Measurements from ENCODE around the gene ANKRD53.

Gene ANKRD53

DNA sequence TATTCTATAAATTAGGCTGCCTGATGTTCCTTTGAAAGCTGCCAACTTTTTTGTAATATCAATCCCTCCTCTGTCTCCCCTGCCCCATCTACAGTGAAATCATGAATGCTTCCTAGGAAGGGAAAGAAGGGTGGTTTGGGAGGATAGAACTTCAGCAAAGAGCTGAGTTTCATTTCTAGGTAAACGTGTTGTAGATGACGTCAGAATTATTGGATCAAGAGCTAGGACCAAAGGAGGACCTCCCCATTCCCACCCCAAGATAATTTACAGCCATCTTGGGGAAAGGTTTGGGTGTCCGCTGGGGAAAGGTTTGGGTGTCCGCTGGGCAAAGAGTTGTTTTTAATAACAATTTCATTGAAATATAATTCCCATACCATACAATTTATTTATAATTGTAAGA, 11.2 kb upstream of the ANKRD53 start:
- no peak for DNase-seq

DNA sequence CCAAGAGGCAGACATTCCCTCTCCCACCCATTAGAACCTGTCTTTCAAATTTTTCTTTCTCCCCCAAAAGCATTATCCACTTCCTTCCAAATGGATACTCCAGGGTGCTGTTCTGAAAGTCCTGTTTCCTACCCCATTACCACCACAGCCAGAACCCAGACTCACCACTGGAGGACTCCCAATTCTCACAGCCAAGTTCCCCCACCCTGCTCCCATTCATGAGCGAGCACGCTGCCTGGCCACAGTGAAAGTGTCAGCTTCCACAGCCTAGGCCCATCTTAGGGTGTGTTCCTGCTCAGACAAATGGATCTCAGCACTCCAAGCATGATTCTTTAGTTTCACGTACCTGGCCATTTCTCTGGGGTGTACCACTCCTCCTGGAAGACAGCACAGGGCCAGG, 3.8 kb upstream of the ANKRD53 start:
- no peak for DNase-seq

DNA sequence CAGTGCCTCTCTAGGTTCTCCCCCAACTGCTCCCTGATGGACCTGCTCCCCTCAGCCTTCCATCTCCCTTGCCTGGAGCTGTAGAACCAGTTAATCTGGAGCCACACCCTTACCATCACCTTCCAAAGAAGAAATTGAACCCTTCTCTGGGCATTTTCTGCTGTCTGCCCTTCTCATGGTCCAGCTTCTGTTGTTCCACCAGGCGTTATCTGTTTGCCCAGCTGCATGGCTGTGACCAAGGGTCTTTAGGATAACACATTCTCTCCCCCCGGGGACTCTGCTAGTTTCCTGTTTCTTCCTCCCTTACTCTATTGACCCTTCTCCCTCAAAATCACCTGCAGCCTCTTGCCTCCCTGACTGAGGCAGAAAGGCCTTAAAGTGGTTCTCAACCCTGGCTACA, 3.2 kb upstream of the ANKRD53 start:
- DNase-seq, result no peak

DNA sequence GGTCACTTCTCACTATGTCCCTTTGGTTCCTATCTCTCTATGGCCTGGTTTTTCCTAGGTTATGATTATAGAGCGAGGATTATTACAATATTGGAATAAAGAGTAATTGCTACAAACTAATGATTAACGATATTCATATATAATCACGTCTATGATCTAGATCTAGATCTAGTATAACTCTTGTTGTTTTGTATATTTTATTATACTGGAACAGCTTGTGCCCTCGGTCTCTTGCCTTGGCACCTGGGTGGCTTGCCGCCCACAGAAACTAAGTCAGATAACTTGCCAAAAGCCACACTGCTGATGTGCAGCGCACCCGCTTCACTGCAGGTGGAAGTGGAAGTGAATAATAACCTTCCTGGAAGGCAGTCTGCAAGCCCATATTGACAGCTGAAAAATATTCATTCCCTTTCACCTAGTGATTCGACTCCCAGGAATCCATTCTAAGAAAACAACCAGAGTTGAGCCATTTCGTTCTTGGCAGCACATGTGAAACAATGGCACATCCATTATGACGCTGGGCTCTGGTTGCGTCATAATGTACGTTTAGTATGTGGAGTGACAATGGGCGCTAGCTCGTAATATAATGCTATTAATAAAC, 725 bp upstream of the ANKRD53 start:
- DNase-seq, result no peak

DNA sequence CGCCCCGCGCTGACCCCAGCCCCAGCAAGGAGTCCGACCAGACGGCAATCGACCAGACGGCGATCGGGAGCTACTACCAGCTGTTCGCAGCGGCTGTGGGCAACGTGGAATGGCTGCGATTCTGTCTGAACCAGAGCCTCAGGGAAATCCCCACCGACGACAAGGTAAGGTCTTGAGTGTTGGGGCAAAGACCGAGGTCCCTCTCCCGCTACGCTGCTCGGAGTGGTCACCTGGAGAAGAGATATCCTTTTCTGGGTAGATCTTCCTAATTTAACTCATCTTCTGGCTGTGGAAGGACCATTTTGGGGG, 704 bp downstream of the ANKRD53 start:
- no peak for DNase-seq

DNA sequence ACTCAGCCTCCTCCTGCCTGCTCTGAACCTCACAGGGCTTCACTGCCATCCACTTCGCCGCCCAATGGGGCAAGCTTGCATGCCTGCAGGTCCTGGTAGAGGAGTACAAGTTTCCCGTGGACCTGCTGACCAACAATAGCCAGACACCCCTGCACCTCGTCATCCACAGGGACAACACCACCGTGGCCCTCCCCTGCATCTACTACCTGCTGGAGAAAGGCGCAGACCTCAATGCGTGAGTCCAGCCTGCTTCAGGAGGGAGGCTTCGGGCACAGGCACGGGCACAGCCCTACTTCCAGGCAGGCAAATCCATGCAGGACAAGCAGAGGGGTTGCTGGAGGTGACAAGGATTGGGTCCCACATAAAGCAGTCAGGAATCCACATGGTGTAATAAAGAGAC, 1.2 kb downstream of the ANKRD53 start:
- no peak for DNase-seq

DNA sequence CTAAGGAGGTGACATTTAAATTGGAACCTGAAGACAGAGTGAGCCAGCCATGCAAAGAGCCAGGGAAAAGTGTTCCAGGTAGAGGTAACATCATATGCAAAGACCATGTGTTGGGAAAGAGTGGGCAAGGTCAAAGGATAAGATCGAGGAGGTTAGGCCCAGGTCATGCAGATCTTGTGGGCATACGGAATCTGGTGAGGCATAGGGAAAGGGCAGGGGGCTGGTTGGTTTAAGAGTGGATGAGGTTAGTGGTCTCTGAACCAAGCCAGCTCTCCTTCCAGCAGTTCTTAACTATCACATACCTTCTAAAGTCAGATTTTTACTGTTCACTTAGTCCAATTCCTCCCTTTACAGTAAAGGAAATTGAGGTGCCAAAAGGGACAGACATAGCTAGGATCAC, 3.0 kb downstream of the ANKRD53 start:
- DNase-seq, result no peak

DNA sequence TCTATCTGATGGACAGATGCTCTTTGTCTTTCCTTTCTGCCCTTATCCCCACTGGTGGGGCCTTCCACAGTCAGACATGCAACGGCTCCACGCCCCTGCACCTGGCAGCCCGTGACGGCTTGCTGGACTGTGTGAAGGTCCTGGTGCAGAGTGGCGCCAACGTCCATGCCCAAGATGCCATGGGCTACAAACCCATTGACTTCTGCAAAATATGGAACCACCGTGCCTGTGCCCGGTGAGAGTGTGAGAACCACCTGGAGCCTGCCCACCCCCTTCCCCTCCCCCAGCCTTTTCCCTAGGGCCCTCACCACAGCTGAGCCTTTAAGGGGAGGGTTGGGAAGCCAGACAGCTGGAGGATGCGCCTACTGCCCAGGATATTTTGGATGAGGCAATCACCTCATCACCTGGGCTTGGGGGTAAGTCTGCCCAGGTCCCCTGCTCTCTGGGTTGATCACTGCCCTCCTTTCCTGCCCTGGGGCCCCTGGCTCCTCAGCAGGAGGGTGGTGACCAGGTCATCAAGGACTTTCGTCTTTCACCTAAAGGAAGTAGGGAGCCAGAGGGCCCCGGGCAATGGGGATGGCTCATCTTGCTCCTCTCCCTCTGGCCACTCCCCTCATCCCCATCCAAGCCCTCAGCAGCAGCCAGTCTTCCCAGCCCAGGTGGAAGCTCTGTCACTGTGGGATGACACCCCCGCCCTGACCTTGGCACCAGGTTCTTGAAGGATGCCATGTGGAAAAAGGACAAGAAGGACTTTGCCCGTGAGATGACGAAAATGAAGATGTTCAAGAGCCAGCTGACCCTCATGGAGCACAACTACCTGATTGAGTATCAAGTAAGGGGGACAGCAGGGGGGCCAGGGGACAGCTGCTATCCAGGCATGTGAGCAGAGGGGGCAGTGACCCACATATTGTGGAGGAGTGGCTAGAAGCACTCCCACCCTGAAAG, 3.7 kb downstream of the ANKRD53 start:
- DNase-seq, result no peak

DNA sequence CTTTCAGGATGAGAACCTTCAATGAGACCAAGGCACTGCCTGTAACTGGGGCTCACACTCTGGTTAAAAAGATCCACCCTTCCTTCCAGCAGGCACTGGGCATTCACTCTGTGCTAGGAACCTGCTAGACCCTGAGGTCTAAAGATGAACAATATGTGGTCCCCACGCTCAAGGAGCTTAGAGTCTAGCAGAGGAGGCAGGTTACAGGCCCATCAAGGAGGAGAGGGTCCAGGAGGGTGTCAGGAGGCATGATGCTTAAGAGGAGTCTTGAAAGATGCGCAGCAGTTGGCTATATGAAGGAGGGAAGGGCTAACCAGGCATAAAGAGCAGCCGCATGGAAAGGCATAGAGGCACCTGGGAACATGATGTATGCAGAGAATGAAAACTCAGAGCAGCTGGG, 4.5 kb downstream of the ANKRD53 start:
- DNase-seq, result no peak

DNA sequence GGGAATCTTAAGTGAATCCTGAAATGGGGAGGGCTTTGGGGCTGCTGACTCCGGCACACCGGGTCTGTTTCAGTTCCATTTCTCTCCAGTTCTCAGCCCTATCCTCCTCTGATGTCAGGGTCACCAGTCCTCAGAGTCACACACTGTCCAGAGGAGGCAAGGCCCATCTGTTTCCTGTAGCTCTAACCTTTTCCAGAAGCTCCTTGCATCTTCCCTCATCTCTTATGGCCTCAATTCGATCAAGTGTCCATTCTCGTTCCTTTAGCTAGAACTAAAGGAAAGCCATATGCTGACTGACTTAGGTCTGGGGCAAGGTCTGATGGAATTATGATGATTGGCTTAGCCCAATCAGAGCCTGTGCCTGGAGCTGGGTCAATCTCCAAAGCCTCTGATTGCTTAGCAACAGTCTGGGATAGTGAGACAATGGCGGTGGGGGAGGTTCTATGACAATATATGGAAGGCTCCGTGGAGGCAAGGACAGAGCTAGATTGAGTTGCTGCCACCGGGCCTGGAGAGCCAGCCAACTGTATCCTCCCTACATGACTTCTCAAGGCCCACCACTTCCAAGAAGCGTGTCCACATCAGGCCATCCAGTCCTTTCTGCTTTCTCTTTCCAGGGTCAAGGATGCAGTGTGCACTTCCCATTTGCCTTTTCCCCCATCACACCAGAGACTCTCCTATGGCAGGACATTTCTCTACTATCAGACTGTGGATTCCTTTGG, 5.2 kb downstream of the ANKRD53 start:
- no peak for DNase-seq

DNA sequence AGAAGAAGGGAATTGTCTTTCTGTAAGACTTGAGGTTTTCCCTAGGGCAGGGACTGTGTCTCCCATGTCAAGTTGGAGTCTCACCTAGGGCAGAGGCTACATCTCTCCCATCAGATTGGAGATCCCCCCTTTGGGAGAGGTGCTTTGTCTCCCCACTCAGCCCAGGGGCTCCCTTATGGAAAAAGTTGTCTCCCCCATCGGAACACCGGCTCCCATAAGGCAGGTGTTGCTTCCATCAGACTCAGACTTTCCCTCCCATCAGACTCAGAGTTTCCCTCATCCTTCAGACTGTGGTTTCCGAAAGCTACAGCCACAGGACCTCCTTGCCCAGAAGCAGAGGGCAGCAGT, 5.8 kb downstream of the ANKRD53 start:
- DNase-seq, result no peak

DNA sequence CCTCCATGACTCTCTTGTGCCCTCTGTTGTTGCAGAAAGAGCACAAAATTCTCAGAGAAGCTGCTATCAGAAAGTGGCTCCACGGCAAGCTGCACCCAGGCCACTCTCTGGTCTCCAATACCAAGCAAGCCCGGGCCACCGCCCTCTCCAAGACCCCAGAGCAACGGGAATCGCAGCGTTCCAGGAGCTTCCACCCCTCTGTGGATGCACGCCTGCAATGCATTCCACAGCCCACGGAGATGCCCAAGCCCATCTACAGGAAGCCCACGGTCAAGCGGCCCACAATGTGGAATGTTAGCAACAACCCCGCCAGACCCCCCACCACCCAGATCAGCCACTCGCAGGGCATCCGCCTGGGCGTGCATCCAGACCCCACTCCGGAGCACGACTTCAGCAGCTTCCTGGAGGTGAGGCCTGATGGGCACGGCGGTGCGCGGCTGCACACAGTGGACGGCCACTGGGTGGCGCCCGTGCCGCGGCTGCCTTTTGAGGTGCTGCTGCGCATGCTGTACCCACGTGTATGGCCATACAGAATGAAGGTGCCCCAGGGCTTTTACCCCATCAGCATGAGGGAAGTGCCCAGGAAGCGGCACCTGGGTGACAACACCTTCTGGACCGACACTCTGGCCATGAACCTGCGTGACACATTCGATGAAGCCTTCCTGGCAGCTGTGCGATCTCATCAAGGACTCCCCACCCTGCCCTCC, 6.3 kb downstream of the ANKRD53 start:
- no peak for DNase-seq

DNA sequence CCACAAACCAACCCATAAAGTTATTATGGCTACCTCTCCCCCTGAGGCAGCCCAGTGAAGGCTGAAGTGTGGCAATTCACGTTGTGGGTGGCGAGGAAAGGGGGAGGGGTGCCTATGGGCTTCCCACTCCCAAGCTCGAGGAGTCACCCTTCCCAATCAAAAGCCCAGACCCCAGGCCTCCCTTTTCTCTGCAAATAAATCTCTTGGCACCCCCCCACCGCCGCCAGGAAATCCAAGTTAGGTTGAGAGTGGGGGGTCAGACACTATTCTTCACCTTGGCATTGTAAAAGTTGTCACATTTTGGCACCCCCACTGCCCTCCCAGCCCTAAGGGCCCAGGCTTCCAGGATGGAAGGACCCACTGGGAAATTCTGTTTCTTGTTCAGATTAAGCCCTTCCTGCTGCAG, 6.9 kb downstream of the ANKRD53 start:
- no peak for DNase-seq

DNA sequence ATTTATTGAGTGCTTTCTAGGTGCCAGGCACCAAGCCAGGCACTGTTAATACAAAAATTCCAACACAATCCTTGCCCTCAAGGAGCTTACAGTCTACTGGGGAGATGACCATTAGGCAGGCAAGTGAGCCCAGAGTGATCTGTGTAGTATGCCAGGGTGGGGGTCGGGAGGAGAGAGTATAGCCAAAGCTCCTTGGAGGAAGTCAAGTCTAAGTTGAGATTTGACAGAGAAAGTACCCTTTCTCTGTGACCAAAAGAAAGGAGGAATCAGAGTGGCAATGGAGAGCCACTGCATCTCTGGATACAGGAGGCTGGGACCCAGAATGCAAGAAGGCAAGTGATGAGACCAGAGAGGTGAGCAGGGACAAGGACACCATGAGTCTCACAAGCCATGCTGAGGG, 7.5 kb downstream of the ANKRD53 start:
- no peak for DNase-seq

DNA sequence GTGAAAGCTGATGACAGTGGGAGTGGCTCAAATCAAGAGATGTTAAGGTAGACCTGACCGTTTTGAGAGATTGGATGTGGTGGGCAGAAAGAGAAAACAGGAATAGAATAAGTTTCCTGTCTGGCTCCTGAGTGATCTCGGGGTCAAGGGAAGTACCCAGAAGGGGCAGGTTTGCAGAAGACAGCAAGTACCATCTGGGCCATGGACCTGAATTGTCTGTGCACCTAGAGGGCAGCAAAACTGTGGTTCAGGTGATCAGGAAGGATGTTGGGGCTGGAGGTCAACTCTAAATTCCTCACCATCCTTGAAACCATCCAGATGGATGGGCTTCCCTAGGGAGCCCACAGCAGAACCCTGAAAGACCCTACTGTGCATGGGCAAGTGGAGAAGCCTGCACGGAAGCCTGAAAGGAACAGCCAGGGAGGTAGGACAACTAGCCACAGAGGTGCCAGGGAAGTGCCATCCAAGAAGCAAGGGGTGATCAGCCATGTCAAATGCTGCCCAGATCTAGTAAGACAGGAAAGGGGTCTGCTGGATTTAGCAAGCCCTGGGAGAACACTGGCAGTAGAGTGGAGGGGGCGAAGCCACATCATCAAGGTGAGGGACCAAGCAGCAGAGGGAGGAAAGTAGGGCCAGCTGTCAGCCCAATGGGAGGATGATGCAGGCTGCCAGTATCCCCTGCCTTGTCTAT, 8.2 kb downstream of the ANKRD53 start:
- DNase-seq, result no peak

DNA sequence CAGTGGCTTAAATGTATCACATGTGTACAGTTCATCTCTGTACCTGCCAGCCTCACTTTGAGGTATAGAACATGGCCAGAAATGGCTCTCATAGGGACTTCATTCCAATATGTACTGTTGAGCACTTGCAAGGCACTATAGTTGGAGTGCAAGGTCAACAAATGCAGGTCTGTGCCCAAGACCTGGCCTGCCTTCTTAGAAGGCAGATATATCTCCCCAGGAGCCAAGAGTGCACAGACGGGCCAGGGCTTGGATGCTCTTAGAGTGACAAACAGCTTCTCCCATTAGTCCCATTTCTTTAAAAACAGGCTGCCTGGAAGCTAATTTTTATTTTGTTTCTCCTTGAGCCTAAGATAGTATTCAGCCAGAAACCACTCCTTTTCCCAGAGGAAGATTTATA, 9.0 kb downstream of the ANKRD53 start:
- DNase-seq, result no peak

DNA sequence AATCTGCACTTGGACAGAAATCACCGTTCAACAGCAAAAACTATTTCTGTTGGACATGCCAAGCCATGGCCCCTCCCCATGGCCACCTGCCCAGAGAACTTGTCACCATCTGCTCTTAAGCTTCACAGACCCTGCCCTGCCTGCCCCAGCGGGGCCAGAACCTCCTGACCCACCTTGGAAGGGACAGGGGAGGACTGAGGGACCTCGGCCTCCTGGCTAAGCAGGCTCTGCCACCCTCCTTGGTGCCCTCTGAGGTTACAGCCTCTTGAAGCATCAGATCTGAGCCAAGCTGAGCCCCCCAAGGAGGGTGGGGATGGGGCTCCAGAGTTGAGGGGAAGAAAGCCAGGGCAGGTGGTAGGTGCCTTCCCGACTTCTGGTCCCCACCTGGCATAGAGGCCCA, 9.7 kb downstream of the ANKRD53 start:
- no peak for DNase-seq

DNA sequence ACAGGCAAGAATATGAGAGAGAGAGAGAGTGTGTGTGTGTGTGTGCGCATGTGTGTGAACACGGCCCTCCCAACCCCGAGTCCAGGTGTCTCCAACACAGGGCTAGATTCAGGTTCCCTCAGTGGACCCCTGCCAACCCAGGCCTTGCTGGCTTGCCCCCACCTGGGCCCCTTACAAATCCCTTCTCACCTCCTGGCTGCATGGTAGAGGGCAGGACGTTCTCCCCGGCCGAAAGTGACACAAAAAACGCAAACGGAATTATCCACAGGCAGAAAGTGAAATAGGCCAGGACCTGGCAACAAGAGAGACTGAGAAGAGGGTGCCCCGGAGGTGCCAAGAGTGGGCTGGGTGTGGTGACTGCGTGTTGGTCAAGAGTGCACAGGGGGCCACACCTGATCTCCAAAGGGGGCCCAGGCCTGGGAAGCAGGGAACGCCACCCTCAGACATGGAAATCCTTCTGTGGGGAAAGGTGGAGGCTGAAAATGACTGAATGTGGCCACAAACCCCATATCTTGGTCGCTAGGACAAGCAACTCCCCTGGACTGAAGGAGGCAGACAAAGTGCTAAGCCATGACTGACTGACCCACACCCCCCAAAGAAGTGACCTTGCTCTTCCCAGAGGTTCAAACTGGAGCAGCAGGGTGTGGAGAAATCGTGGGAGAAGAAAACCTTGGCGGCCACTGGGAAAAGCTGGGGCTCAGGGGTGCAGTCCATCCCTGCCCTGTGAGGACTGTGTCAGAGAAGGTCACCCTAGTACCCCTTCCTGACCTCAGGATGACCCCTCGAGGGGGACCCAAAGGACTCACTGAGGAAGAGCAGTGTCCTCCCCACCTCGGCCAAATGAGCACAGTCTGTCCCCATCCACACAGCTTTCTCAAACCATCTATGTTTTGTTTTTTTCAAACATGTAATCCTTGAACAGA, 10.6 kb downstream of the ANKRD53 start:
- DNase-seq, result no peak

DNA sequence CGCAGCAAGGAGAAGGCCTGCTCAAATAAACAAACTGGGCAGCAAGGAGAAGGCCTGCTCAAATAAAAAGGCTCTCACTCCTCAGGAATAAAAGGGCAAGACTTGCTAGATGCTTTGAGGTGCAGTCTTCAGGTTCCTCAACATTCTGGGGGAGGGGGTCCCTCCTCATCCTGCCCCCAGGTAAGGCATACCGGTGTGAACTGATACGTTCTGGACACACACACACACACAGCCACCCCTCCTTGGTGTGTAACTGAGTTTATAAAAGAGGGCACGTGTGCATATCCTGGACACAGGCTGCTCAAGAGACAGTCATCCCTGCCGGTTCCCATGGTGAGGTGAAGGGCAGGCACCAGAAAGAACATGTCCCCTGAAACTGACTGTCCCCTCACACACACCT, 11.8 kb downstream of the ANKRD53 start:
- no peak for DNase-seq

DNA sequence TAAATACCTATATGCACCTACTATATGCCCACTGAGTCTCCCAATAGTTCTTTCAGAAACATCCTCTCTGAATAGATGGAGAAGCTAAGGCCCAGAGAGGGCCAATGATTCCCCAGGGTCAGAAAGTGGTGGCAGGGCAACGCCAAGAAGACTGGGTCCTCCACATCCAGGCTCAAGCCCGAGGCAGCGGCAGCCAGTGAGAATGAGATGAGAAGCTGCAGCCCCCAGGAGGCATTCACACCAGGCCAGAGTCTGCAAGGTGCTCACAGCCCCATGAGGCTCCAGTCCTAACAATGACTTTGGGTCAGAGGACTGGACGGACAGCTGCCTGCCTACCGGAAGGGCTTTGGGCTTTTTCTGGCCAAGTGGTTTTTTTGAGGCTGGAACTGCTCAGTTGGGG, 12.7 kb downstream of the ANKRD53 start:
- DNase-seq, result no peak

DNA sequence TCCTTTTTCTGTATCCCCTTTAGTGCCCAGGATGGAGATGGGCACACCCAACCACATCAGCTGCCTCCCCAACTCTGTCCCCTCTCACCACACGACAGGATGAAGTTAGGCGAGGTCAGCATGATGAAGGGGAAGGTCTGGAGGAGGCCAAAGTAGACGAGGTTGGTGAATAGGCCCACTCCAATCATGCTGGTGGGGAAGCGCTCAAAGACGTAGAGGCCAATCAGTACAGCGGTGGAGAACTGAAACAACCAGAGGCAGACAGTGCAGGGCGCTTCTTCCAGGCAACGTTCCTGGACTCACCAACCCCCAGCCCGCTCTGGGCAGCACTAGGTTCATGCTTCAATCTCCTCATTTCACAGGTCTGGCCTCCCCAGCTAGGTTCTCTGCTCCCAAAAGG, 13.3 kb downstream of the ANKRD53 start:
- no peak for DNase-seq

All from SHP77 treated with DMSO at 0.1 percent for 48 hours (cell line).